ENCODE data around the gene FAT3.

FAT3 gene

GRCh38 chr11:92222701-92223100 lies 1.9 kb upstream of the FAT3 start:
- Mint-ChIP-seq H3K27me3 (peaks cover 59 to 61% of the 10 kb centered on the region in 2 donors), H3K27ac (no peak overlapping the region)

GRCh38 chr11:92224054-92224406 lies 588 bp upstream of the FAT3 start:
- Mint-ChIP-seq H3K27me3 (peaks cover 68 to 70% of the 10 kb centered on the region in 2 donors), H3K27ac (peak overlapping the region; percentile 47), H3K4me3 (no peak overlapping the region), H3K36me3 (no peaks in the 10 kb centered on the region), H3K4me1 (peaks cover 5 to 12% of the 10 kb centered on the region in 2 donors), H3K9me3 (peaks cover 0 to 6% of the 10 kb centered on the region in 2 donors)
- no peak for DNase-seq
- ATAC-seq (replicated peaks) = no peak

More at GRCh38 chr11:92222701-92223100, 1.9 kb upstream of the FAT3 start:
- H3K36me3 Mint-ChIP-seq = no peaks in the 10 kb centered on the region
- peaks cover 5 to 12% of the 10 kb centered on the region in 2 donors for H3K4me1 Mint-ChIP-seq
- no peak overlapping the region for H3K4me3 Mint-ChIP-seq
- H3K9me3 Mint-ChIP-seq = peaks cover 0 to 6% of the 10 kb centered on the region in 2 donors
- ATAC-seq (replicated peaks) = no peak
- DNase-seq = no peak

GRCh38 chr11:92225125-92225567 lies 528 bp downstream of the FAT3 start:
- H3K27ac Mint-ChIP-seq = peak overlapping the region; percentile 88
- ATAC-seq (replicated peaks) = no peak

GRCh38 chr11:92225568-92226330 lies 1.1 kb downstream of the FAT3 start:
- H3K4me1 Mint-ChIP-seq = peaks cover 5 to 12% of the 10 kb centered on the region in 2 donors
- DNase-seq (no peak), ATAC-seq (replicated peaks) (no peak)
- H3K27ac Mint-ChIP-seq = peak overlapping the region; percentile 88
- H3K9me3 Mint-ChIP-seq = peaks cover 0 to under 1% of the 10 kb centered on the region in 2 donors
- H3K36me3 Mint-ChIP-seq = no peaks in the 10 kb centered on the region
- H3K27me3 Mint-ChIP-seq = peaks cover 62 to 73% of the 10 kb centered on the region in 2 donors
- peak overlapping the region; percentile 63 to 67 for H3K4me3 Mint-ChIP-seq

More at GRCh38 chr11:92225125-92225567, 528 bp downstream of the FAT3 start:
- no peaks in the 10 kb centered on the region for H3K36me3 Mint-ChIP-seq
- peaks cover 68 to 79% of the 10 kb centered on the region in 2 donors for H3K27me3 Mint-ChIP-seq
- peaks cover 5 to 12% of the 10 kb centered on the region in 2 donors for H3K4me1 Mint-ChIP-seq
- H3K4me3 Mint-ChIP-seq = peak overlapping the region; percentile 63 to 67
- peaks cover 0 to 6% of the 10 kb centered on the region in 2 donors for H3K9me3 Mint-ChIP-seq
- no peak for DNase-seq

- DNase-seq (no peak), ATAC-seq (replicated peaks) (no peak)
- Mint-ChIP-seq H3K36me3 (no peaks in the 10 kb centered on the region), H3K4me3 (no peak overlapping the region), H3K27me3 (peaks cover 56 to 66% of the 10 kb centered on the region in 2 donors), H3K4me1 (peaks cover 5 to 12% of the 10 kb centered on the region in 2 donors), H3K9me3 (no peaks in the 10 kb centered on the region), H3K27ac (no peak overlapping the region)
Observed at GRCh38 chr11:92226331-92227229, 2.0 kb downstream of the FAT3 start.

- Mint-ChIP-seq H3K4me3 (no peak overlapping the region), H3K27me3 (peaks cover 52 to 63% of the 10 kb centered on the region in 2 donors), H3K4me1 (peaks cover 5 to 12% of the 10 kb centered on the region in 2 donors), H3K9me3 (no peaks in the 10 kb centered on the region), H3K36me3 (no peaks in the 10 kb centered on the region), H3K27ac (no peak overlapping the region)
- ATAC-seq (replicated peaks) (no peak), DNase-seq (no peak)
Observed at GRCh38 chr11:92227230-92227814, 2.7 kb downstream of the FAT3 start.

- DNase-seq = no peak
- no peak for ATAC-seq (replicated peaks)
- no peaks in the 10 kb centered on the region for H3K36me3 Mint-ChIP-seq
- no peaks in the 10 kb centered on the region for H3K9me3 Mint-ChIP-seq
- H3K27me3 Mint-ChIP-seq = peaks cover 45 to 54% of the 10 kb centered on the region in 2 donors
- H3K4me1 Mint-ChIP-seq = peaks cover 5 to 12% of the 10 kb centered on the region in 2 donors
- H3K4me3 Mint-ChIP-seq = no peak overlapping the region
- no peak overlapping the region for H3K27ac Mint-ChIP-seq
Observed at GRCh38 chr11:92227959-92228935, 3.6 kb downstream of the FAT3 start.

- Mint-ChIP-seq H3K9me3 (no peaks in the 10 kb centered on the region), H3K27me3 (no peaks in the 10 kb centered on the region), H3K27ac (no peak overlapping the region), H3K4me1 (no peaks in the 10 kb centered on the region), H3K36me3 (no peaks in the 10 kb centered on the region), H3K4me3 (no peak overlapping the region)
- ATAC-seq (replicated peaks) (no peak), DNase-seq (no peak)
Observed at GRCh38 chr11:92236856-92237255, 12.2 kb downstream of the FAT3 start.

- H3K27me3 Mint-ChIP-seq = no peaks in the 10 kb centered on the region
- no peaks in the 10 kb centered on the region for H3K4me1 Mint-ChIP-seq
- no peak overlapping the region for H3K27ac Mint-ChIP-seq
- H3K9me3 Mint-ChIP-seq = peaks cover 0 to 3% of the 10 kb centered on the region in 2 donors
- no peak for ATAC-seq (replicated peaks)
- no peak overlapping the region for H3K4me3 Mint-ChIP-seq
- H3K36me3 Mint-ChIP-seq = no peaks in the 10 kb centered on the region
- DNase-seq = no peak
Observed at GRCh38 chr11:92240916-92241315, 16.3 kb downstream of the FAT3 start.

- DNase-seq = no peak
- no peaks in the 10 kb centered on the region for H3K36me3 Mint-ChIP-seq
- no peak for ATAC-seq (replicated peaks)
- H3K4me1 Mint-ChIP-seq = no peaks in the 10 kb centered on the region
- H3K27ac Mint-ChIP-seq = no peak overlapping the region
- H3K4me3 Mint-ChIP-seq = no peak overlapping the region
- H3K27me3 Mint-ChIP-seq = no peaks in the 10 kb centered on the region
- peaks cover 0 to 3% of the 10 kb centered on the region in 2 donors for H3K9me3 Mint-ChIP-seq
Observed at GRCh38 chr11:92245700-92246271, 21.2 kb downstream of the FAT3 start.

- DNase-seq (no peak), ATAC-seq (replicated peaks) (no peak)
- Mint-ChIP-seq H3K36me3 (no peaks in the 10 kb centered on the region), H3K4me1 (no peaks in the 10 kb centered on the region), H3K9me3 (peaks cover 0 to 3% of the 10 kb centered on the region in 2 donors), H3K27ac (no peak overlapping the region), H3K4me3 (no peak overlapping the region), H3K27me3 (no peaks in the 10 kb centered on the region)
Observed at GRCh38 chr11:92246630-92247029, 22.0 kb downstream of the FAT3 start.

- Mint-ChIP-seq H3K4me3 (no peak overlapping the region), H3K27ac (no peak overlapping the region), H3K36me3 (no peaks in the 10 kb centered on the region), H3K27me3 (no peaks in the 10 kb centered on the region), H3K4me1 (no peaks in the 10 kb centered on the region), H3K9me3 (peaks cover 0 to 3% of the 10 kb centered on the region in 2 donors)
- no peak for ATAC-seq (replicated peaks)
- DNase-seq = no peak
Observed at GRCh38 chr11:92249156-92249753, 24.6 kb downstream of the FAT3 start.

GRCh38 chr11:92251980-92252379 lies 27.4 kb downstream of the FAT3 start:
- Mint-ChIP-seq H3K27ac (no peak overlapping the region), H3K4me3 (no peak overlapping the region)

More at GRCh38 chr11:92251980-92252379, 27.4 kb downstream of the FAT3 start:
- no peak for ATAC-seq (replicated peaks)
- Mint-ChIP-seq H3K4me1 (no peaks in the 10 kb centered on the region), H3K36me3 (no peaks in the 10 kb centered on the region), H3K9me3 (no peaks in the 10 kb centered on the region), H3K27me3 (no peaks in the 10 kb centered on the region)
- DNase-seq = no peak
